Breast epithelium (tissue), 3 donors: ENCODE data around the gene MITF.

Experiments
- CTCF ChIP-seq, 3 donors: fragments of 450-650 bp; IDR thresholded peaks; one replicate each; pipeline ENCODE4 v1.5.1; 2016 to 2017; ENCODE audit warnings: antibody characterized with exemption in 3 of 3, mild to moderate bottlenecking in 3 of 3, moderate library complexity in 3 of 3
- POLR2A ChIP-seq: fragments of 450-650 bp; IDR thresholded peaks from one replicate; pipeline ENCODE4 v1.6.1; 2016; ENCODE audit warnings: antibody characterized with exemption, mild to moderate bottlenecking, moderate library complexity
- POLR2AphosphoS5 ChIP-seq, 3 donors: sonication (generic); formaldehyde crosslinking; IDR thresholded peaks; one replicate each; pipeline ENCODE4 v1.6.1; 2017; ENCODE audit warnings: antibody characterized with exemption in 3 of 3

- TF ChIP-seq CTCF (IDR thresholded peaks at IDR 0.05) (no peak), POLR2A (no peak), POLR2AphosphoS5 (IDR thresholded peaks at IDR 0.05) (no peak)
Measured at GRCh38 chr3:69776920-69777581, 37.8 kb downstream of the MITF start.
